ENCODE data around the gene IQGAP3. TPM values are rescaled to one million over a fixed set of nuclear protein-coding genes. Genes with fewer than 3 reads are reported as not detected.
A peak's percentile ranks its signal among the peaks of the same experiment; 100 is the strongest.

The IQGAP3 gene
- total RNA-seq, 3 donors from 2014 or later, result 3.4 to 15.5 (median 5.7) TPM

DNA sequence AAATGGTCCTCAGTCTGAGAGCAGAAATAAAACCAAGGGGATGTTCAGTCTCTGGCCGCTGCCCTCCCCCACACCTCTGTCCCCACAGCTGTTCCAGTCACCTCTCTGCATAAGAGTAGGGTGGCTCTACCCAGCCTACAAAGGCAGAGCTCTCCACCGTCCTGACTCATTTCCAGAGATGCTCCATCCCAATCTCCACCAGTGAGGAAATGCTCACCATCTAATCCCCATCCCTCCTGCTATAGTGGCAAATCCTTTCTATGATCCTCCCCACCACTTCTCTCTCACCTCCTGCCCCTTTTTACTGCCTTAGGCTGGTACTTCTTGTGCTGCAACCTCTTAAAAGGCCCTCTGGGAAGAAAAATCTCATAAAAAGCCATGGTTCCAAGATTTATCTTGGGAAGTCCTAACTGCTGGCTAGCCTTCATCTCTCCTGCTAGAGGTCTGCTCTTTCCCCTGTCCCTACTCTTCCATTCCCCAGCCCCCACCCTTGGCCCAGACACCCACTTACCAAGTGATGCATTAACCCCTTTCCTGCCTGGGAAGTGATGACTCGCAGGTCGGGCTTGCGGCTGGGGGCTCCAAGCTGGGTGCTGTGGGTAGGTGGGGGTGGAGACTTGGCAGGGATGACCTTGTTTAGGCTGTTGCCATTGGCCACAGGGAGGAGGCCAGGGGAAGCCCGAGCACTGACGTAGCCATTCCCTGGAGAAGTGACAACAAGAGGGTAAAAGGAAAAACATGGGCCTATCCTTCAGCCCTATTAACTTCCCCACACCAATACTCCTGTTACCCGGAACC, 95.7 kb downstream of the IQGAP3 start:
- ATAC-seq (no peak), DNase-seq (no peak)
- H3K4me3 ChIP-seq, result no peak overlapping the region
- intact Hi-C loops (cut with DNase I, micrococcal nuclease), result no loop called here
- TF ChIP-seq, protein P1, sequence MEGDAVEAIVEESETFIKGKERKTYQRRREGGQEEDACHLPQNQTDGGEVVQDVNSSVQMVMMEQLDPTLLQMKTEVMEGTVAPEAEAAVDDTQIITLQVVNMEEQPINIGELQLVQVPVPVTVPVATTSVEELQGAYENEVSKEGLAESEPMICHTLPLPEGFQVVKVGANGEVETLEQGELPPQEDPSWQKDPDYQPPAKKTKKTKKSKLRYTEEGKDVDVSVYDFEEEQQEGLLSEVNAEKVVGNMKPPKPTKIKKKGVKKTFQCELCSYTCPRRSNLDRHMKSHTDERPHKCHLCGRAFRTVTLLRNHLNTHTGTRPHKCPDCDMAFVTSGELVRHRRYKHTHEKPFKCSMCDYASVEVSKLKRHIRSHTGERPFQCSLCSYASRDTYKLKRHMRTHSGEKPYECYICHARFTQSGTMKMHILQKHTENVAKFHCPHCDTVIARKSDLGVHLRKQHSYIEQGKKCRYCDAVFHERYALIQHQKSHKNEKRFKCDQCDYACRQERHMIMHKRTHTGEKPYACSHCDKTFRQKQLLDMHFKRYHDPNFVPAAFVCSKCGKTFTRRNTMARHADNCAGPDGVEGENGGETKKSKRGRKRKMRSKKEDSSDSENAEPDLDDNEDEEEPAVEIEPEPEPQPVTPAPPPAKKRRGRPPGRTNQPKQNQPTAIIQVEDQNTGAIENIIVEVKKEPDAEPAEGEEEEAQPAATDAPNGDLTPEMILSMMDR (IDR thresholded peaks at IDR 0.05), result no peak
- no peaks in the 10 kb centered on the region for H3K9me3 ChIP-seq
- H3K4me1 ChIP-seq (ENCODE audit: low read depth), result peaks cover 7% of the 10 kb centered on the region
- peaks cover 23% of the 10 kb centered on the region for H3K36me3 ChIP-seq (ENCODE audit: low read depth)

- DNase-seq (peak; percentile 65 to 81 (median 73)), ATAC-seq (peak; percentile 13)
- Histone ChIP-seq H3K4me3 (no peak overlapping the region), H3K36me3 (ENCODE audit: low read depth) (peaks cover 22% of the 10 kb centered on the region), H3K4me1 (ENCODE audit: low read depth) (peaks cover 11% of the 10 kb centered on the region), H3K9me3 (no peaks in the 10 kb centered on the region)
- TF ChIP-seq, protein P1 (IDR thresholded peaks at IDR 0.05), result no peak
- intact Hi-C loops (cut with DNase I, micrococcal nuclease), result no loop called here
Observed at GRCh38 chr1:156475568-156476500, 96.5 kb downstream of the IQGAP3 start.

Other genes starting within 250 kb of the IQGAP3 start
- gene CCT3, start 234.3 kb downstream of the IQGAP3 start, total RNA-seq, result 100 to 1,000 TPM; 117 to 157 (median 133) TPM
- under 1 TPM in 1 of 3 donors, not detected in 2; 0.87 TPM for gene TSACC, start 234.0 kb downstream of the IQGAP3 start, total RNA-seq
- gene RHBG, start 203.4 kb downstream of the IQGAP3 start, total RNA-seq, result not detected
- gene MEF2D, start 71.8 kb downstream of the IQGAP3 start, total RNA-seq, result 100 to 1,000 TPM in 1 of 3 donors, 10 to 100 TPM in 2; 56.8 to 103 (median 61.9) TPM
- gene TTC24, start 7.2 kb upstream of the IQGAP3 start, total RNA-seq, result under 1 TPM; 0.25 to 0.43 (median 0.34) TPM
- gene NAXE, start 19.2 kb upstream of the IQGAP3 start, total RNA-seq, result 10 to 100 TPM; 70.8 to 94.4 (median 86.5) TPM
- 10 to 100 TPM; 17.4 to 25.9 (median 21.5) TPM for gene GPATCH4, start 28.9 kb upstream of the IQGAP3 start, total RNA-seq
- under 1 TPM in 1 of 3 donors, not detected in 2; 0.28 TPM for gene HAPLN2, start 46.9 kb upstream of the IQGAP3 start, total RNA-seq
- gene BCAN, start 69.6 kb upstream of the IQGAP3 start, total RNA-seq, result under 1 TPM in 2 of 3 donors, not detected in 1; 0.14 to 0.79 TPM
- gene NES, start 104.8 kb upstream of the IQGAP3 start, total RNA-seq, result 10 to 100 TPM in 1 of 3 donors, 1 to 10 TPM in 2; 3.0 to 11.4 (median 6.4) TPM
- gene CRABP2, start 133.0 kb upstream of the IQGAP3 start, total RNA-seq, result 1 to 10 TPM in 2 of 3 donors, under 1 TPM in 1; 0.38 to 2.2 (median 1.2) TPM
- 10 to 100 TPM; 35.1 to 58.6 (median 44.4) TPM for gene METTL25B, start 155.9 kb upstream of the IQGAP3 start, total RNA-seq
- gene ISG20L2, start 156.2 kb upstream of the IQGAP3 start, total RNA-seq, result 10 to 100 TPM; 27.8 to 33.0 (median 31.0) TPM
- 10 to 100 TPM; 50.1 to 61.7 (median 57.6) TPM for gene MRPL24, start 168.5 kb upstream of the IQGAP3 start, total RNA-seq
- gene HDGF, start 179.1 kb upstream of the IQGAP3 start, total RNA-seq, result 100 to 1,000 TPM; 196 to 264 (median 221) TPM
- gene PRCC, start 195.0 kb upstream of the IQGAP3 start, total RNA-seq, result 10 to 100 TPM; 55.0 to 66.1 (median 59.2) TPM
- gene SH2D2A, start 244.3 kb upstream of the IQGAP3 start, total RNA-seq, result 1 to 10 TPM; 2.9 to 3.3 (median 3.1) TPM

Measured in mucosa of descending colon (tissue), 3 donors.